Measurements from ENCODE around the gene FLT3LG.

The FLT3LG gene

GRCh38 chr19:49507803-49508494, 33.9 kb downstream of the FLT3LG start:
- in situ Hi-C loops (cut with MboI; ENCODE audit: low sequenced_read_pairs), result no loop called here

GRCh38 chr19:49512970-49513745, 39.1 kb downstream of the FLT3LG start:
- in situ Hi-C loops (cut with MboI; ENCODE audit: low sequenced_read_pairs), result no loop called here

- in situ Hi-C loops (cut with MboI; ENCODE audit: low sequenced_read_pairs), result no loop called here
These were observed 39.7 kb downstream of the FLT3LG start for GRCh38 chr19:49513746-49514118.

GRCh38 chr19:49514151-49514550, 40.1 kb downstream of the FLT3LG start:
- in situ Hi-C loops (cut with MboI; ENCODE audit: low sequenced_read_pairs), result no loop called here

GRCh38 chr19:49515767-49516166, 41.8 kb downstream of the FLT3LG start:
- in situ Hi-C loops (cut with MboI; ENCODE audit: low sequenced_read_pairs), result no loop called here

- in situ Hi-C loops (cut with MboI; ENCODE audit: low sequenced_read_pairs), result no loop called here
These were observed 44.0 kb downstream of the FLT3LG start for GRCh38 chr19:49518033-49518432.

- in situ Hi-C loops (cut with MboI; ENCODE audit: low sequenced_read_pairs), result no loop called here
These were observed 46.8 kb downstream of the FLT3LG start for GRCh38 chr19:49520705-49521319.

GRCh38 chr19:49524812-49525455, 50.9 kb downstream of the FLT3LG start:
- in situ Hi-C loops (cut with MboI; ENCODE audit: low sequenced_read_pairs), result no loop called here

GRCh38 chr19:49528211-49528771, 54.3 kb downstream of the FLT3LG start:
- in situ Hi-C loops (cut with MboI; ENCODE audit: low sequenced_read_pairs), result no loop called here

GRCh38 chr19:49530708-49531107, 56.7 kb downstream of the FLT3LG start:
- in situ Hi-C loops (cut with MboI; ENCODE audit: low sequenced_read_pairs), result no loop called here

GRCh38 chr19:49533551-49534488, 59.8 kb downstream of the FLT3LG start:
- in situ Hi-C loops (cut with MboI; ENCODE audit: low sequenced_read_pairs), result no loop called here

GRCh38 chr19:49534632-49535385, 60.8 kb downstream of the FLT3LG start:
- in situ Hi-C loops (cut with MboI; ENCODE audit: low sequenced_read_pairs), result no loop called here
